GM18498 (cell line): Measurements from ENCODE around the gene STAP1.

Source experiments
- ATAC-seq: cut with Tn5 transposase; IDR thresholded peaks from one replicate; pipeline ENCODE4 v1.9.1; 2021; ENCODE audit warnings: mild to moderate bottlenecking, moderate library complexity; ENCODE audit not compliant: unreplicated experiment

The STAP1 gene

DNA sequence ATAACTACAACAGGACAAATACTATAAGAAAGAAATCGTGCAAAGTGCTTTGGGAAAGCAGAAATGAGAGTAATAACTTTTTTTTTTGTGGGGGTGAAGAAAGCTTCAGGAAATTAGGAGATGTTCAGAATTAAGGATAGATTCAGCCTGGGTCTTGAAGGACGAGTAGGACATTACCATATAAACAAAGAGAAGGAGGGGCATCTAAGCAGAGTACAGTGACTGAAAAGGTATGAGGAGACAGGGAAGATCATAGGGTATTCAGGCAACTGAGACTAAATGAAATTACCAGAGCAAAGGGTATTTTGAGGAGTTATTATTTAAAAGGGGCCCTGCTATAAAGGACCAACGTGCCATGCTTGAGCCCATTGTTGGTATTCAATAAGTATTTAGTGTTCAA lies 3.1 kb upstream of the STAP1 start:
- ATAC-seq, result no peak

DNA sequence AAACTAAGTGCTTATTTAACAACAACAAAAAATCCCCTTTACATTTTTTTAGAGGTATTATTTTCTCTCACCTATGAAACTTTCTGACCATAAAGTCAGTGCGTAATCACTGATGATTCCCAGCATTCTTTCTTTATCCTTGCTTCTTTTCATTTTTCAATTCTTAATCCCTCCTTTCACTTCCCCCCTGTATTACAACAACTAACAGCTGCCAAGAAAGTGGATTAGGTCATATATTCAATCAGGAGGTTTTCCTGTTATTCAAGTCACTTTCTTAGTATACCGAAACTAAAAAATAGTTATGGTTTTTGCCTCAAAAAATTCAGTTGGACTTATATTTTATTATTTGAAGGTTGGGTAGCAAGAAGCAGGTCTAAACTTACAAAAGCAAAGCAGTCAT lies 2.1 kb upstream of the STAP1 start:
- no peak for ATAC-seq

DNA sequence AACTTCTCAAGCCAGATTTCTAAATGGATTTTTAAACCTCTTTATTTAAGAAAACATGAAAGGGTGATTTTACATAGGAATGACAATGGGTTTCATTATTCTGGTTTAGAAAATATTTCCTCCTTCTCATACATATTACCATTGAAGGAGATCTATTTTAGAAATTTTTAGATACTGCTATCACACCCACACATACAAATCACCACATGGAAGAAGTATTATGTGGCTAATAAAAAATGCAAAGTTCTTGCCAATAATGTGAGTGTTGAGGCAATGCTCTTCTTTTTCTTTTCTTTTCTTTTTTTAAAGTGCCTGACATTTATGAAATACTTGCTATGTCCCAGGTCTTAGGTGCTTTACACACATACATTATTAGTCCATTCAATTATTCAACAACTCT lies 6.8 kb downstream of the STAP1 start:
- no peak for ATAC-seq

DNA sequence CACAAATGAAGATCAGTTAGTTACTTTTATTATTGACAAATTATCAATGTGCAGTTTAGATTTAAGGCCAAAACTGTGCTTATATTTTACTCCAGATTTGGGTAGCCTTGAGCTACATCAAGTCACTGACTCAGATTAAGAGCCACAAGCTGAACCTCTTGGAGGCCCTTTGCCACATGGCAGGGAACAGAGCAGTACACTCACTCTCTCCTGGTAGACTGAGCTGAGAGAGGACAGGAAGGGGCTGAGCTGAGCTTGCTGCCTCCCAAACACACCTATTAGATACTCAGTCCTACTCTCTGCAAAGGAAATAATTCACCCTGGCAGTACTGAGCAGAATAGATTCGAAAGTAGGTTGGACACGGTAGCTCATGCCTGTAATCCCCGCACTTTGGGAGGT lies 7.8 kb downstream of the STAP1 start:
- ATAC-seq, result no peak

DNA sequence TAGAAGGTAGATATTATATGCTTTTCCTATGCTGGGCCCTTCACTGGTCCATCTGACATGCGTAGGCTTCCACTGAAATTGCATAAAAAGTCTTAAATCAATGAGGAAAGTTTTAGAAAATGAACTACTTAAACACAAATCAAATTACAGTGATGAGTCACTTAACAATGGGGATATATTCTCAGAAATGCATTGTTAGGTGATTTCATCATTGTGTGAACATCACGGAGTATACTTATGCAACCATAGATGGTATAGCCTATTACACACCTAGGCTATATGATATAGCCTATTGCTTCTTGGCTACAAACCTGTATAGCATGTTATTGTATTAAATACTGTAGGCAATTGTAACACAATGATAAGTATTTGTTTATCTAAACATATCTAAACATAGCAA lies 10.3 kb downstream of the STAP1 start:
- no peak for ATAC-seq

DNA sequence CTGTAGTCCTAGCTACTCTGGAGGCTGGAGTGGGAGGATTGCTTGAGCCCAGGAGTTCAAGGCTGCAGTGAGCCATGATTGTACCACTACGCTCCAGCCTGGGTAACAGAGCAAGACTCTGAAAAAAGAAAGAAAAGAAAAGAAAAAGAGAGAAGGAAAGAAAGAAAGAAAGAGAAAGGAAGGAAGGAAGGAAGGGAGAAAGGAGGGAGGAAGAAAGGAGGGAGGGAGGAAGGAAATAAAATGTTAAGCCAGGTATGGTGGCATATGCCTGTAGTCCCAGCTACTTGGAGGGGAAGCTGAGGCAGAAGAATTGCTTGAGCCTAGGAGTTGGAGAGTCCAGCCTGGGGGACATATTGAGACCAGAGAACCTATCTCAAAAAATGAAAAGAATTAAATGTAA lies 12.0 kb downstream of the STAP1 start:
- no peak for ATAC-seq

DNA sequence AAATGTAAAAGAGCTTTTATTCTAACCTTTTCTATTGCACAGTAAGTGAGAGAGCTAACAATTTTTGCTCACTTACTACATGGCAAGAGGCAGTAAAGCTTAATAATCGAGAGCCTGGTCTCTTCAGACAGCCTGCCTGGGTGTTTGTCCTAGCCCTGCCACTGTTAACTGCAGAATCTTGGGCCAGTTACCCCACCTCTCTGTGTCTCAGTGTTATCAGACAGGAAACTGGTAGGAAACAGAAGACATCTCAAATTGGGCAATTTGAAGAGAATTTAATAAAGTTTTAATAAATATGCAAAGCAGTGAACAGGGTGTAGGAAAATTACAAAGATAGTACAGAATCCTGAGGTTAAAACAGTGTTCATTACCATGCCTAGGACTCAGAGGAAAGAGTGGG lies 13.4 kb downstream of the STAP1 start:
- no peak for ATAC-seq

DNA sequence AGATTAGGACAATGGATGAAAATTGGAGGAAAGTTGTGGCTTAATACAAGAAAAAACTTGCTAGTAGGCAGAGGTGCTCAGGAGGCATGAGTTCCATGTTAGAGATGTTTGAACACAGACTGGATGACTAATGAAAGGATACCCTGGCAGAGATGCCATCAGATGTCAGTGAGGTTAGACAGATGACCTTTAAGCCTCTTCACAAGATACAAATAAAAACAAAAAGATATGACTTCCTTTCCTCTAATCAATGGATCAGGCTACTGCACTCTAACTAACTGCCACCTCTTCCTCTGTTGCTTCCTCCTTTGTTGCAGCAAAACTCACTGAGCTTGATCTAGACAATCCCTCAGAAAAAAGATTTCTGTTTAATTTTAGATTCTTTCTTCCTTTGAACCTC lies 14.7 kb downstream of the STAP1 start:
- no peak for ATAC-seq

DNA sequence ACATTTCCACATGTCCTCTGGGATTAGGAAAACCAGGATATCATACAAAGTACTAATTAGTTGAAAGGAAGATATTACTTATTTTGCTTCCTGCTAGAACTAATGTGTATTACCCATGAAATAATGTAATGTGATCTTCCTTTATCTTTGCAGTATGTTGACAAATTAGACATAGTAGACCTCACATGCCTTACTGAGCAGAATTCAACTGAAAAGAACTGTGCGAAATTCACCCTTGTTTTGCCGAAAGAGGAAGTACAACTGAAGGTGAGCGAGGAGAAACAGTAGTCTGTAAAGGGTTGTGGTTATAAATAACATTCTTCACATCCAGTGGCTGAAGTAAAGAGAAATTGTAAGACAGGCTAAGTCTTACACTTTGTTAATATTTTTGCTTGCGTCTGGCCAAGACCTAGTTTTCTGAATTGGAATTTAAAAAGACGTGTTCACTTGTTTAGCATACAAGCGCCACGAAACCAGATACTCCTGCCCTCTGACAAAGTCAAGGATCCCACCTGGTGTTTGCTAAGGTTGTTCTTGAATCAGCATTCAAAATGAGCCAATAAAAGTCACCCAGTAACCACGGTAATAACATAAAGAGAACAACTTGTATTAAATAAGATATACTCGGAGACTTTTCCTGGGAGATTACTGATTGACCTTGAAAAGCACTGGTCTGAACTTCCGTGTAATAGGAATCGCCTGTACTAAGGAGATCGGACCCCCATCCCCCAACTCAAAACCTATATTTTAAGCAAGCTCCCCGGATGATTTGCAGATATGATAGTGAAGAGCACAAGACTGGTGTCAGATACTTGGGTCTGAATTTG lies 16.9 kb downstream of the STAP1 start:
- ATAC-seq, result peak; percentile 89

DNA sequence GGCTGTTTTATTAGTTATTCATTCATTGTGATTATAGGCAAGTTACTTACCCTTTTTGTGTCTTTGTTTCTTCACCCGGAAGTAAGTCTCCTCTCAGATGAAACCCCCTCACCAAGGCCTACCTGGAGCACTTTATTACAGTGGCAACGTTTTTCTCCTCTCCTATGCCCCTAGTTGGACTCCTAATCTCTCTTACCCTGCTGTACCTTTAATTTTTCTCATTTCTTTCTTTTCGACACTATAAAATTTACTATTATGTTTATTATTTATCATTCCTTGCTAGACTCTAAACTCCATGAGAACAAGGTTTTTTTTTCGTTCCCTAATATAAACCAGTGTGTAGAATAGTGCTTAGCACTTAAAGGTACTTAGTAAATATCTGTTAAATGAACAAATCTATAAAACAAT lies 17.5 kb downstream of the STAP1 start:
- peak; percentile 1 for ATAC-seq

DNA sequence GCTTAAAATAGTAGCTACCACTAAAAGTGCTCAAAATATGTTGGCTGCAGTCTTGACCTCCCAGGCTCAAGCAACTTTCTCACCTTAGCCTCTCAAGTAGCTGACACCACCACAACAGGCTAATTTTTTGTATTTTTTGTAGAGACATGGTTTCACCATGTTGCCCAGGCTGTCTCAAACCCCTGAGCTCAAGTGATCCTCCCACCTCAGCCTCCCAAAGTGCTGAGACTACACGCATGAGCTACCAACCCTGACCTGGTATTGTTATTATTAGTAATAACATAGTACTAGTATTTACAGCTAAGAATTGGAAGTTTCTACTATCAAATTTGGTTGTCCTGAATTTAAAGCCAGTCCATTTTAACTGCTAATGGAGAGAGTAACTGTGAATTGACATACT lies 18.0 kb downstream of the STAP1 start:
- ATAC-seq, result peak; percentile 52

DNA sequence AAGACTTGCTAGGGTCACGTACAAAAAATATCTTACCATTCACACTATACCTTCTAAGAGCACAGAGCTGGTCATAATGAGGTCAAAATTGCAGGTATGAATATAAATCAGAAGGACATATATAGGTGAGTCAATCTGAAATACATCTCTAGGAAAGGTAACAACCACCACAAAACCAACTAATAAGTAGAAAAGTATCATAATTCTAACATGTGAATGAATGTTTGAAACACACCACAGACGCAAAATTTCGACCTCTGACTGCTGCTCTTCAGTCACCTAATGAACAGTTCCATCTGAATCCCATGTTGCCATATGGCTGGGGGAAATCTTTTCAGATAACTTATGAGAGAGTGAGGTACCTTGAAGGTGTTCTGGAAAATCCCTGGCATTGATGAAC lies 22.1 kb downstream of the STAP1 start:
- ATAC-seq, result peak; percentile 29

DNA sequence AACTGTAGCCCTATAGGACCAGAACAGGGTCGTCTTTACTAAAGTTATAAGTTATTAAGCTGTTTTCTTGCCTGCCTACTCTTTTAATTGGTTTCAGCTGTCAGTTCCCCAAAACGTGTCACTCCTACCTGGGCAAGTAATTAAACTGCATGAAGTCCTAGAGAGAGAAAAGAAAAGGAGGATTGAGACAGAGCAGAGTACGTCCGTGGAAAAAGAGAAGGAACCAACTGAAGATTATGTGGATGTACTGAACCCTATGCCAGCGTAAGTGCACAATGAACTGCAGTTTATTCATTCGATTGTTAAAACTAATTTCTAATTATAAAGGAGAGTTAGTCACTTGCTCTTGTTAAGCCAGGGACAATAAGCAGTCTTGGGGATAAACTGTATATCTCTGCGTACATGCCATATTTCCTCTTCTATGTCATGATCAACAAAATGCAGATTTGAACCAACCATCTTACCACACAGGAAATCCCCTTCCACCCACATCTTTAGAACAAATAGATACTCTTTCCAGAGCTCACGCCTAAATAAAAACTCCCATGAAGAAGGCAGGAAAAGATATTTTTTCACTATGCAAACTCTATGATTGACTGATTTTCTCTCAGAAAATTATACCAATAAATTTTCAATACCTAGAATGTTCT lies 22.8 kb downstream of the STAP1 start:
- peak; percentile 36 for ATAC-seq

DNA sequence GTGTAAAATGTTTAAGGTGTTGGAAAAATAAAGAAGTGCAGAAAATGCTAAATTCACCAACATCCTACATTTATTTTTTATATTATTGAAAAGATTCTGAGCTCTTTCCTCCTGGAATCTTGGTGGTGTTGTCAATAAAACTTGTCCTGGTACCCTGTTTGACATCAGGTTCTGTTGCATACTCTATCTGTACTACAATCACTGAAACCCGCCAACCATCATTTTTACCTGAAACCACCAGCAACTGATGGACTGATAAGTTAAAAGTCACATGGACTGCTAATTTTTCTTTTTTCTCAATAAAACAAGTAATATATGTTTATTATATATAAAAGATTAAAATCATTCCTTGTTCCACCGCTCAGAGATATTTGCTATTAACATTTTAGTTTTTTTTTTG lies 23.4 kb downstream of the STAP1 start:
- ATAC-seq, result no peak

DNA sequence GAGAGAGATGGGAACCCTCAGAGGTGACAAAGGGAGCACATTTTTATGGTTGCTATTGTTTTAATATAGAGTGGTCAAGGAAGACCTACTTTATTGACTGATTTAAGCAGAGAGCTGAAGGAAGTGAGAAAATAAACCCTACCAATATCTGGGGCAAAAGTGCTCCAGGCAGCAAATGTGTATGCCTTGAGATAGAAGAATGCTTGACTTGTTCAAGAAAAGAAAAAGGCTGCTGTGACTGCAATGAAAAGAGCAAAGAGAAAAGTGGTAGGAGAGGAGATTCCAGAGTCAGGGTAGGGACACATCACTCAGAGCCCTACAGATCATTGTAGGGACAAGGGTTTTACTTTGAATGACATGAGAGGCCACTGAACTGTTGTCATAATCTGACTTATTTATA lies 26.0 kb downstream of the STAP1 start:
- ATAC-seq, result no peak

DNA sequence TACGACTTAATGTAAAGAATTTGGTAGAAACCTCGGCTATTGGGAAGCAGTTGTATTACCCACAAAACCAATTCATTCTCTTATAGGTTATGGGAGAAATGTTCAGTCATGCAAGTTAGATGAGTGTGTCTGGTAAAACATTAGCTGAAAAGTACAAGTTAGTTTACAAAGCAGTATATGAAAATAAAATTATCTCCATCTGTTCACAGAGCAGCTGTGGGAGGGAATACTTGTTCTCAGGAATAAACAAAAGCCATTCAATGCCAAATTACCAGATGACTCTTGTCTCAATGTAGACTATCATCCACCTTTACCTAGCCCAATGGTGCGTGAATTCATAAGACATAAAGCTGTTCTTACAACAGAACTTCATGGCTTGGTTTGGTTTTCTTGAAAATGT lies 28.6 kb downstream of the STAP1 start:
- no peak for ATAC-seq

DNA sequence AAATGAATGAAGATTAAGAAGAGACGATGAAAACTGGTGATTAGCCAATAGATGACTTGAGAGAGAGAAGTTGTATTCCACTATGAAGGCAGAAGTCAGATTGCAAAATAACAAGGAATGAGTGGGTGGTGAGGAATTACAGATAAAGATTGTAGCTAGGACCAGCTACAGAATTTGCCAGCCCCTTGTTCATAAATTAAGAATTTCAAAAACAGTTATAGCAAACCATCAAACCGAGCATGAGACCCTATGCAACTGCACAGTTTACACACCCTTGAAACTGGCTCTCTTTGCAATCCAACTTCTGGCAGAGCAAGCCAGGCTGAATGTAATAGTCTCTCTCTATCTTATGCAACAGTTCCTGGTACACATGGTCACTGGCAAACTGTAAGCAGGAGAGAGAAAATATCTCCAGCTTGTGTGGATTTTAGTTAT lies 35.2 kb downstream of the STAP1 start:
- ATAC-seq, result no peak

DNA sequence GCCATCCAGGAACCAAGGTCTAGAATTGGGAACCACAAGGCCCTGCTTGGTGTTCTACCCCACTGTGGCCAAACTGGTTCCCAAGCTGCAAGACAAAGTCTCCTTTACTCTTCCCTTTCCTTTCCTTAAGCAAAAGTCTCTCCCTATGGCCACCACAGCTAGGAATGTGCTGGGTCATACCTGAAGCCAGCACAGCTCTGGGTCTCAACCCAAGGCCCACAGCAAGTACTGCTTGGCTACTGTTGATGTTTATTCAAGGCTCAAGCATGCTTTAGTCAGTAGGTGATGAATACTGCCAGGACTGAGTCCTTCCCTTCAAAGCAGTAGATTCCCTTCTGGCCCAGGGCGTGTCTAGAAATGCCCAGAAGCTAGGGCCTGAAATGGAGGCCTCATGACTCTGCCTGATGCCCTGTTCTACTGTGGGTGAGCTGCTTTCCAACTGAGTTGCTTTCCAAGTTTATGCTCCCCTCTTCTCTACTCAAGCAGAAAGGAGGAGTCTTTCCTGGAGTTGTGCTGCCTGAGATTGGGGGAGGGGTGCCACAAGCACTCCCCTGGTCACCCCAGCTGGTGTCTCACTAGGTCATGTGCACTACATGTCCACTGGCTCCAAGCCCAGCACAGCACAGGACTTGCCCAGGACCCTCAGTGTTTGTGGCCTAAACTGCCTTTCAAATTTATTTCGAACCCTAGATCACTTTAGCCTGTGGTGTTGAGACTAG lies 44.9 kb downstream of the STAP1 start:
- ATAC-seq, result no peak

DNA sequence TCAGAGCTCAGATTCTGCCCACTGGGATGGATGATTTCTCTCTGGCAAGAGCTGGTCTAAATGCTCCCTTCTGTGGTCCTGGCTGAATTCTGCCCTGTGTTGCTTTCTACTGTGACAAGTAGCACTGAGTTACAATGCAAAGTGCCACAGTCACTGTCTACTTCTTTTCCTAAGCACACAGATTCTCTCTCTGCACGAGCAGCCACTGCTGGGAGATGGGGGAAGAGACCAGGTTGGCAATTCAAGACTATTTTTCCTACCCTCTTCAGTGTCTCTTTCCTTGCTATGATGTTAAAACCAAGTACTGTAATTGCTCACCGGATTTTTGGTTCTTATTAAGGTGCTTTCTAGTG lies 45.5 kb downstream of the STAP1 start:
- no peak for ATAC-seq

DNA sequence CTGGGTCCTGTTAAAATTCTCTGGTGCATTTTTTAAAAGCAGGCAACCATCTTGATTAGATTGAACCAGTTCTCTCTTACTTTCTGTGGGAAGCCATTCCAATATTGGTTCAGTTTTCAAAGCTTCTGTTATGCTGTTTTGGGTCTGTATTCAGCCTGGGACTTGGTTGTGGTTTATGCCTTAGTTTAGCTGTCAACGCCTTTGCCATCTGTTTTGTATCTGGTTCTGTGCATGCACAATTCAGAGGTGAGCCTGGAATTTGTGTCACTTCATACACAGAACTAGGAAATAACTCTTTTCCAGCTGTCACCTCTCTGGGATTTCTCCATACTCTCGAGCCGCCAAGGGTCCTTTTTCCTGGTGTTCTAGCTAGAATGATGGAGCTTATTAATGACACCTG lies 46.2 kb downstream of the STAP1 start:
- no peak for ATAC-seq

DNA sequence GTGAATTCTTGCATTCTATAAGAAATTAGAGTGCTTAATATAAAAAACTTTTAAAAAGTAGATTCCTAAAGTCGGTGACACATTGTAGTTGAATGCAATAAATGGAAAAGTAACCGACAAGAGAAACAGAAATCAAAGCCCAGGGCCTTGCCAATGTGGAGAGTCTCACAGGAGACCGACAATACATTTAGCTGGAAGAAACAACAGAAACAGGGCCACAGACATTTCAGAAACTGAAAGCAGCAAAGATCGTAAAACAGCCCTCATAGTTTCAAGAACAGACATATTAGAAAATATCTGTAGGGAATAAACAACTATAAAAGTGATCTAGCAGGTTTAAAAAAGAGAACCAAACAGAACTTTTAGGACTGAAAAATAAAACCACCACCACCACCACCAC lies 49.5 kb downstream of the STAP1 start:
- no peak for ATAC-seq

DNA sequence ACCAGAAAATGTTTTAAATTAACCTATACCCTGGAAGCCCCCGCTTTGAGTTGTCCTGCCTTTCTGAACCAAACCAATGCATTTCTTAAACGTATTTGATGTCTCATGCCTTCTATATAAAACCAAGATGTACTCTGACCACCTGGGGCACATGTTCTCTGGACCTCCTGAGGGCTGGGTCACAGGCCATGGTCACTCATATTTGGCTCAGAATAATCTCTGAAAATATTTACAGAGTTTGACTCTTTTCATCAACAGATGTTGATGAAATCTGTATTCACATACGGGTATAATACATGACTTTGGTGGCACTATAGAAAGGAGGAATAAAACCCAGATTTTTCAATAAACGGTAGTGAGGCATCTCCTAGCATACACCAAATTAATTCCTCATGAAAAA lies 55.7 kb downstream of the STAP1 start:
- ATAC-seq, result no peak
